Calu3 (cell line): ENCODE measurements around the gene RPS6KB1. TPM values are rescaled to one million over a fixed set of nuclear protein-coding genes. Genes with fewer than 3 reads are reported as not detected.

ENCODE experiments used
- BruUV-seq: library from RNA; stranded (reverse); fragments of 400-500 nt; replicated peaks from 2 replicates; lab custom pipeline; 2021; lab: Mats Ljungman, UMichigan
- CTCF ChIA-PET: fragments of 300-600 bp; sonication (Branson Sonifier 250); formaldehyde crosslinking; loops from one replicate; lab custom pipeline; 2022; ENCODE audit warnings: antibody characterized with exemption; lab: Charles Lee
- DNase-seq: peaks from one replicate; pipeline ENCODE4 v3.0.0; 2022
- H3K27ac Mint-ChIP-seq: one replicate; pipeline ENCODE4 v1.8.0; 2022; ENCODE audit warnings: mixed read lengths; ENCODE audit not compliant: unreplicated experiment
- H3K27me3 Mint-ChIP-seq: one replicate; pipeline ENCODE4 v1.8.0; 2022; ENCODE audit warnings: mixed read lengths; ENCODE audit not compliant: unreplicated experiment
- H3K36me3 Mint-ChIP-seq: one replicate; pipeline ENCODE4 v1.8.0; 2022; ENCODE audit warnings: mild to moderate bottlenecking, moderate library complexity, mixed read lengths; ENCODE audit not compliant: insufficient read depth, unreplicated experiment
- H3K4me1 Mint-ChIP-seq: one replicate; pipeline ENCODE4 v1.8.0; 2022; ENCODE audit warnings: mild to moderate bottlenecking, low read depth, mixed read lengths; ENCODE audit not compliant: unreplicated experiment
- H3K4me3 Mint-ChIP-seq: one replicate; pipeline ENCODE4 v1.8.0; 2022; ENCODE audit warnings: mild to moderate bottlenecking, low read depth, moderate library complexity, mixed read lengths; ENCODE audit not compliant: unreplicated experiment
- H3K9me3 Mint-ChIP-seq: one replicate; pipeline ENCODE4 v1.8.0; 2022; ENCODE audit warnings: low read depth, mixed read lengths; ENCODE audit not compliant: unreplicated experiment
- intact Hi-C: fragments of 100-400 bp; cut with micrococcal nuclease; formaldehyde crosslinking; loops from one replicate; pipeline ENCODE4 v1.10.0; 2022; ENCODE audit not compliant: unreplicated experiment
- total RNA-seq: library from RNA; stranded (reverse); gene quantifications from 2 replicates; pipeline ENCODE4 v1.2.3, GENCODE V29; 2022
- TF ChIP-seq, protein P1 (sequence below): fragments of 200-600 bp; IDR thresholded peaks from one replicate; pipeline ENCODE4 v1.8.0; 2022; ENCODE audit warnings: antibody characterized with exemption; ENCODE audit not compliant: unreplicated experiment

RPS6KB1 gene
- total RNA-seq, 1 experiment from 2014 or later = 34.5 TPM

DNA sequence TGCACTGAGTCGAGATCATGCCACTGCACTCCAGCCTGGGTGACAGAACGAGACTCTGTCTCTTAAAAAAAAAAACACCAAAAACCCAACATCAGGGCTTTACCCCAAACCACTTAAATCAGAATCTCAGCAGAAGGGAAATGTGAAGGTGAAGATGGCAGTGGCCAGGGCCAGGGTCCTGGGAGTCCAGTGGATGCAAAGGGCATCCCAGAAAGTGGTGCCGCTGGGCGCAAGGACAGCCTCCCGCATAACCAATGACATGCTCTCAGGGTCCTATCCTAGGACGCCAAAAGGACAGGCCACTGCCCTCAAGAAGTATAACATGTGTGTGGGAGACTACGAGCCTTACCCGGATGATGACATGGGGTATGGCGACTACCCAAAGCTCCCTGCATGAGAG is 8.1 kb upstream of the RPS6KB1 start:
- CTCF ChIA-PET = no interaction called here
- Mint-ChIP-seq H3K27ac (no peak overlapping the region), H3K4me3 (no peak overlapping the region), H3K9me3 (no peaks in the 10 kb centered on the region), H3K4me1 (peaks cover 8% of the 10 kb centered on the region), H3K27me3 (no peaks in the 10 kb centered on the region), H3K36me3 (peaks cover 18% of the 10 kb centered on the region)
- TF ChIP-seq, protein P1, sequence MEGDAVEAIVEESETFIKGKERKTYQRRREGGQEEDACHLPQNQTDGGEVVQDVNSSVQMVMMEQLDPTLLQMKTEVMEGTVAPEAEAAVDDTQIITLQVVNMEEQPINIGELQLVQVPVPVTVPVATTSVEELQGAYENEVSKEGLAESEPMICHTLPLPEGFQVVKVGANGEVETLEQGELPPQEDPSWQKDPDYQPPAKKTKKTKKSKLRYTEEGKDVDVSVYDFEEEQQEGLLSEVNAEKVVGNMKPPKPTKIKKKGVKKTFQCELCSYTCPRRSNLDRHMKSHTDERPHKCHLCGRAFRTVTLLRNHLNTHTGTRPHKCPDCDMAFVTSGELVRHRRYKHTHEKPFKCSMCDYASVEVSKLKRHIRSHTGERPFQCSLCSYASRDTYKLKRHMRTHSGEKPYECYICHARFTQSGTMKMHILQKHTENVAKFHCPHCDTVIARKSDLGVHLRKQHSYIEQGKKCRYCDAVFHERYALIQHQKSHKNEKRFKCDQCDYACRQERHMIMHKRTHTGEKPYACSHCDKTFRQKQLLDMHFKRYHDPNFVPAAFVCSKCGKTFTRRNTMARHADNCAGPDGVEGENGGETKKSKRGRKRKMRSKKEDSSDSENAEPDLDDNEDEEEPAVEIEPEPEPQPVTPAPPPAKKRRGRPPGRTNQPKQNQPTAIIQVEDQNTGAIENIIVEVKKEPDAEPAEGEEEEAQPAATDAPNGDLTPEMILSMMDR = no peak
- DNase-seq = no peak
- no TSS peak for BruUV-seq
- intact Hi-C loops = no loop called here

DNA sequence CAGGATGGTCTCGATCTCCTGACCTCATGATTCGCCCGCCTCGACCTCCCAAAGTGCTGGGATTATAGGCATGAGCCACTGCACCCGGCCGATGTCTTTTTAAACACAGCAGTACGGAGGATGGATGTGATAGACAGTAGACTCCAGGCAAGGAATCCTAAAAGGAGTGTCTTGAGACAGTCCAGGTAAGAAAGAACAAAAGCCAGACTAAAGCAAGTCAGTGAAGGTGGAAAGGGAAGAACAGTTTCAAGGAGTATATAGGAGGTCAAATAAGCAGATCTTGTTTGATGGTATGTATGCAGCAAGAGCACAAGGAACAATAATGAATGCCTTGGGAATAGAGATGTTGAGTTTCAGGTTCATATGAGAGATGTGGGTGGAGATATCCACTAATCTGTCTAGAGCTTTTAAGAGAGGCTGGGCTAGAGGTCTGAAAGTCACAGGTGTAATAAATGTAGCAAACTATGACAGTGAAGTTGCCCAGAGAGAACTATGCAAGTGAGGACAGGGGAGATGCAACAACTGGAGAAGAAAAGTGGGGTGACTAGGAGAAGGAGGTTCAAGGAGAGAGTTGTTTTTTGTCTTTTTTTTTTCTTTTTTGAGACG is 4.7 kb upstream of the RPS6KB1 start:
- CTCF ChIA-PET = no interaction called here
- Mint-ChIP-seq H3K27ac (peak overlapping the region; percentile 24), H3K9me3 (no peaks in the 10 kb centered on the region), H3K4me3 (no peak overlapping the region), H3K27me3 (no peaks in the 10 kb centered on the region), H3K4me1 (peaks cover 8% of the 10 kb centered on the region), H3K36me3 (peaks cover 32% of the 10 kb centered on the region)
- no peak for DNase-seq
- intact Hi-C loops = no loop called here
- BruUV-seq = no TSS peak
- TF ChIP-seq, protein P1 = no peak

DNA sequence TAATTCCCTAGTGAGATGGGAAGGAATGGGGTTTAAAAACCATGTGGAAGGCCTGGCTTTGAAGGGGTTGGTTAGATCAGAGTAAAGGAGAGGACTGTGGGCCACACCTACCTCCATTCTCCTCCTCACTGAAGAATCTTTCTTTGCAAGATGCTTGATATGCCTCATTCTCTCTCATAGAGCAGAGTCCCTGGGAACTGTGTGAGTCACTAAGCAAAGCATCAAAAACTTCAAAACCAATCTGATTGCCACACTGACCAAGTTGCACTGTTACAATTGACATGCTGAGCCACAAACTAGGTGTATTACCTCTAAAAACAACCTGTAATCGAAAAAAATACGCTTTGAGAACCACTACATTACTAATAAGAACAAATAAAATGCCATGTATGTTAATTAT is 2.2 kb upstream of the RPS6KB1 start:
- intact Hi-C loops = no loop called here
- DNase-seq = no peak
- H3K36me3 Mint-ChIP-seq = peaks cover 47% of the 10 kb centered on the region
- TF ChIP-seq, protein P1 = no peak
- no peak overlapping the region for H3K27ac Mint-ChIP-seq
- TSS peak; percentile 14 for BruUV-seq
- peaks cover 17% of the 10 kb centered on the region for H3K4me1 Mint-ChIP-seq
- no peaks in the 10 kb centered on the region for H3K27me3 Mint-ChIP-seq
- no peaks in the 10 kb centered on the region for H3K9me3 Mint-ChIP-seq
- H3K4me3 Mint-ChIP-seq = no peak overlapping the region
- CTCF ChIA-PET = no interaction called here

DNA sequence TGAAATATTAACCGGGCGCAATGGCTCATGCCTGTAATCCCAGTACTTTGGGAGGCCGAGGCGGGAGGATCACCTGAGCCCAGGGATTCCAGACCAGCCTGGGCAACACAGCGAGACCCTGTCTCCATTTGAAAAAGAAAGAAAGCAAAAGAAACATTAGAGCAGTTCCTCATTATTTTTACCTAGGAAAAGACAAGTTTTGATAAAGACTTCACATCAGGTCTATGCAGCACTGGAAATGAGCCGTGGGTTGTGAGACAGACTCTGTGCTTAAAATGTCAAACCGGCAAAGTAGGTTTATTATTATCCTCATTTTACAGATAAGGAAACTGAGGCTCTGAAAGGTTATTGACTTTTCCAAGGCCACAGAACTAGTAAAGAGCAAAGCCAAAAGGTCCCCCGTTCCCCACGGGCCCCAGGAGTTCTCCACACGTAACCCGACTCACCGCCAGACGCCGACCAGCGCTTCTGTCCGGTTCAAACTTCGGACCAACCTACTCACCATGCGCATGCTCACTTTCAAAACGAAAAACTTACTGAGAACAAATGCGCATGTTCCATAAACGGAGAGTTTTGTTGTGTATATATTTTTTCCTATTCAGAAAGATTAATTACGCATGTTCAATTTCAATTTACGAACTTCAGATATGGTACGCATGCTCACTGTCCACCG is 534 bp upstream of the RPS6KB1 start:
- Mint-ChIP-seq H3K9me3 (no peaks in the 10 kb centered on the region), H3K4me3 (peak overlapping the region; percentile 97), H3K27me3 (no peaks in the 10 kb centered on the region), H3K36me3 (peaks cover 45% of the 10 kb centered on the region), H3K4me1 (peaks cover 25% of the 10 kb centered on the region), H3K27ac (peak overlapping the region; percentile 73)
- TF ChIP-seq, protein P1 = no peak
- no peak for DNase-seq
- intact Hi-C loops = no loop called here
- BruUV-seq = TSS peak; percentile 83
- CTCF ChIA-PET = interaction anchor here (0.5 kb wide), 1 partner anchor 741 kb away, joined by 3 read pairs; no protein-coding TSS in a partner anchor
